ENCODE results near the gene ANKS3.
A peak's percentile ranks its signal among the peaks of the same experiment; 100 is the strongest.

The ANKS3 gene

GRCh38 chr16:4693956-4694641 is 40.0 kb downstream of the ANKS3 start:
- in situ Hi-C loops (cut with MboI; ENCODE audit: low sequenced_read_pairs, unreplicated experiment): no loop called here
- TF ChIP-seq, protein P1, sequence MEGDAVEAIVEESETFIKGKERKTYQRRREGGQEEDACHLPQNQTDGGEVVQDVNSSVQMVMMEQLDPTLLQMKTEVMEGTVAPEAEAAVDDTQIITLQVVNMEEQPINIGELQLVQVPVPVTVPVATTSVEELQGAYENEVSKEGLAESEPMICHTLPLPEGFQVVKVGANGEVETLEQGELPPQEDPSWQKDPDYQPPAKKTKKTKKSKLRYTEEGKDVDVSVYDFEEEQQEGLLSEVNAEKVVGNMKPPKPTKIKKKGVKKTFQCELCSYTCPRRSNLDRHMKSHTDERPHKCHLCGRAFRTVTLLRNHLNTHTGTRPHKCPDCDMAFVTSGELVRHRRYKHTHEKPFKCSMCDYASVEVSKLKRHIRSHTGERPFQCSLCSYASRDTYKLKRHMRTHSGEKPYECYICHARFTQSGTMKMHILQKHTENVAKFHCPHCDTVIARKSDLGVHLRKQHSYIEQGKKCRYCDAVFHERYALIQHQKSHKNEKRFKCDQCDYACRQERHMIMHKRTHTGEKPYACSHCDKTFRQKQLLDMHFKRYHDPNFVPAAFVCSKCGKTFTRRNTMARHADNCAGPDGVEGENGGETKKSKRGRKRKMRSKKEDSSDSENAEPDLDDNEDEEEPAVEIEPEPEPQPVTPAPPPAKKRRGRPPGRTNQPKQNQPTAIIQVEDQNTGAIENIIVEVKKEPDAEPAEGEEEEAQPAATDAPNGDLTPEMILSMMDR (IDR thresholded peaks at IDR 0.05; ENCODE audit: borderline replicate concordance, control extremely low read depth, extremely low read depth, insufficient read depth, missing control alignments): no peak
- peak; percentile 86 for DNase-seq (ENCODE audit: low spot score)

DNA sequence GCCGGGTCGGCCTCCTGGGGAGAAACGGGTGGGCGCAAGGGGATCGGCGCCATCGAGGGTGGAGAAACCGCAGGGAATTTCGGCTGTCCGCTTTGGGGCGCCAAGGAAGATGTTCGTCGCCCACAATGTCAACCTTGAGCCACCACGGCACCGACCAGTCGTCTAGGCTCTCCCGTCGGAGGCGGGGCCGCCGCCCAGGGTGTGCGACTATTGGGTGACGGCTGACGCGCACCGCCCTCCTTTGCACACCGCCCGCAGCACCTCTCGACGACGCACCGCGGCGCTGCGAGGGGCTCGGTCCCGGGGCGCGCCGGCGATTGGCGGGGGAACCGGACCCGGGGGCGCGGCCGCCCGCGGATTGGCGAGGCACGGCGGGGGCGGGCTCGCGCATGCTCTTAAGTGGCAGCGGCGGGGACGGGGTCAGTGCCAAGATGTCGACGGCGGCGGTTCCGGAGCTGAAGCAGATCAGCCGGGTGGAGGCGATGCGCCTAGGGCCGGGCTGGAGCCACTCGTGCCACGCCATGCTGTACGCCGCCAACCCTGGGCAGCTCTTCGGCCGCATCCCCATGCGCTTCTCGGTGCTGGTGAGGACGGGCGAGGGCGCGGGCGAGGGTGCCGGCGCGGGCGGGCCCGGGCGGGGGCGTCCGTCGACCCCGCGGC is 40.6 kb downstream of the ANKS3 start, which contains the start of gene NUDT16L1:
NUDT16L1 (plus strand) TSS at position 267 of the 660 bp plus-strand sequence; CDS start at position 432, 165 bp downstream.
- DNase-seq (ENCODE audit: low spot score): peak; percentile 99
- TF ChIP-seq, protein P1 (IDR thresholded peaks at IDR 0.05; ENCODE audit: borderline replicate concordance, control extremely low read depth, extremely low read depth, insufficient read depth, missing control alignments): peak; percentile 29
- in situ Hi-C loops (cut with MboI; ENCODE audit: low sequenced_read_pairs, unreplicated experiment): no loop called here

GRCh38 chr16:4692460-4693295 is 41.4 kb downstream of the ANKS3 start:
- TF ChIP-seq, protein P1 (IDR thresholded peaks at IDR 0.05; ENCODE audit: borderline replicate concordance, control extremely low read depth, extremely low read depth, insufficient read depth, missing control alignments): no peak
- in situ Hi-C loops (cut with MboI; ENCODE audit: low sequenced_read_pairs, unreplicated experiment): no loop called here
- DNase-seq (ENCODE audit: low spot score): peak; percentile 63

DNA sequence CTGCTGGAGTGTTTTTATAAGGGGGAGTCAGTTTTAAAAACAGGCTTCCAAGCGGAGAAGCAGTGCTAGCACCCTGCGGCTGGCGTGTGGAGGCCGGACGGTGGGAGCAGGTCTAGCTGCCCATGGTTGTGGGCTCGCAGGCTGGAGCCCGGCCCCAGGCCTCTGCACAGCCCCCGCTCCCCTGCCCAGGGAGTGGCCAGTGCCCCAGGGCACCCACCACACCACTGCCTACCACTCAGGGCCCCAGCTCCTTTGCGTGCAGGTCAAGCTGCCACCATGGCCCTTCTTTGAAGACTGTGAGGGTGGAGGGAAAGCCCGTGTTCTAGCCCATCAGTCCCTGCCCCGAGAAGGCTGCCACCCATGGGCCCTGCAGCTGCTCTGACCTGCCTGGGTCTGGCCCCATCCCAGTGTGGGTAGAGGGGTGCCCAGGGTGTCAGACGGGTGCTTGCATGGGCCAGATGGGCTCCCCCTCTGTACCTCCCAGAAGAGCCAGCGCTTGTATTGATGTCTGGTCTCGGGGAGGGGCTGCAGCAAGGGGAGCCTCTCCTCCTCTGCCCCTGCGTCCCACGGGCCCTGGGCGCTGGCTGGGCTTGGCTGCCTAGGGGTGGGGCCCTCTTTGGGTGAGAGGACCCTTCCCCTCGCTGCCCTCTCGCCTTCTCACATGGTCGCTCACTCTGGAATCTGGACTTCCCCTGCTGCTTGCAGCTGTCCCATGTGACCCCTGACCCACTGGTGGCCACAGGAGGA is 42.2 kb downstream of the ANKS3 start:
- no peak for DNase-seq (ENCODE audit: low spot score)
- TF ChIP-seq, protein P1 (IDR thresholded peaks at IDR 0.05; ENCODE audit: borderline replicate concordance, control extremely low read depth, extremely low read depth, insufficient read depth, missing control alignments): no peak
- in situ Hi-C loops (cut with MboI; ENCODE audit: low sequenced_read_pairs, unreplicated experiment): no loop called here

- in situ Hi-C loops (cut with MboI; ENCODE audit: low sequenced_read_pairs, unreplicated experiment): no loop called here
- DNase-seq (ENCODE audit: low spot score): no peak
- TF ChIP-seq, protein P1 (IDR thresholded peaks at IDR 0.05; ENCODE audit: borderline replicate concordance, control extremely low read depth, extremely low read depth, insufficient read depth, missing control alignments): no peak
Observed at GRCh38 chr16:4690946-4691665, 43.0 kb downstream of the ANKS3 start.

Measured in GM13976 (cell line).